Inflammatory macrophage treated with lipopolysaccharide for 4 hours (primary cell): Measurements from ENCODE around the gene SAFB2.

Experiments
- DNase-seq: peaks from one replicate; pipeline ENCODE4 v3.0.0-alpha.2; 2020

SAFB2 gene

DNA sequence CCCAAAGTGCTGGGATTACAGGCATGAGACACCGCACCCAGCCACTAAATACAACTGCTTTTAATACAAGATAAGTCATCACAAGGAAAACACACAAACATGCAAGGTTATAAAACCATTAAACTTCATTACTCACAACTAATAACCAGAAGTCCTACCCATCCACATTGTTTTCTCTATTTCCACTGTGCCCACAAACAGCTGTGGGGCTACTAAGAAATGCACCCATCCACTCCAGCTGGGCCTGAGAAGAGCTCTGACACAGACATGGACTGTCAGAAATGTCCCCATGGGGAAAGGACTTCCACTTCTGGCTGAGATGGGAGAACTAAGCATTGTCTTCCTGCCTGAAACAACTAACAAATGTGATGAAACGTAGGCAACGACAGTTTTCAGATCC, 17.2 kb downstream of the SAFB2 start:
- no peak for DNase-seq

DNA sequence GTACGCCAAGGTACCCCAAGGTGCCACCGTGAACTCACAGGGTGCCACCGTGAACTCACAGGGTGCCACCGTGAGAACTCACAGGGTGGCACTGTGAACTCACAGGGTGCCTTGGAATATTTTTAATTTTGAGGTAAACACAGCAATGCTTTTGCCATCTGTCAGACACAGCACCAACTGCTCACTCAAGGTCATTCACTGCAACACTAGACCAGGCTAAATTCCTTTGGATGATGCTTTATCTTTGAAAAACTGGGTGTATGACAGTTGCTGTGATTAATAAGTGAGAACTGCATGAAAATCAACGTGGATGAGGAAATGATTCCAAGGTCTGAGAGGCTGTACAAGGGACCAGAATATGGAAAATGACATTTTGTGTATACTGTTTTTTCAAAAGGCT, 18.9 kb downstream of the SAFB2 start:
- DNase-seq = no peak

DNA sequence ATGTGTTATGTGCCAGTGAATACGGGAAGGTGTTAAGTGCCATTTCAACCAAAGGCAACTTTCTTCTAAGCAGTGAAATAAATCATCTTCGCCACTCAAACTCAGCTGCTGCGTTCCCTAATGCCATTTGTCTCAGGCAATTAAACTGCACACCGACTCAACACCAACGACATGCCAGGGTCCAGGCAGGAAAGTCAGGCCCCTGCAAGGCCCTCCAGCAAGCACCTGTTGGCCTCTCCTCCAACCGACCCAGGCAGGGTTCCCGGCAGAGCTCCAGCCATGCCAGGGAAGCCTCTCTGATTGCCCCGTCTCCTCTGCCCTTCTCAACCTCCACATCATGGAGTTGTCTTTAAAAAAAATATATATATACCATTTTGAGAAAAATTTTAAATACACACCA, 21.8 kb downstream of the SAFB2 start:
- no peak for DNase-seq

DNA sequence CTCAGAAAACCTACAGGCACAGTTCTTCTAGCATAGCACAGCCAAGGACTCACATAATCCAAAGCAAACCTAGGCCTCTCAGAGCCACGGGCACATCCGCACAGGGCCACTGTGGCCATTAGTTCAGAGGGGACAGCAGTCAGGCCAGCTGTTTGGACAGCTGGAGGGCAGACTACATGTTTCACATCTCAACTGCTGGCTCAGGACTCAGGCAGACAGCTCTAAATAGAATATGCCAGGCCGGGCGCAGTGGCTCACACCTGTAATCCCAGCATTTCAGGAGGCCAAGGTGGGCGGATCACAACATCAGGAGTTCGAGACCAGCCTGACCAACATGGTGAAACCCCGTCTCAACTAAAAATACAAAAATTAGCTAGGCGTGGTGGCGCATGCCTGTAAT, 26.8 kb downstream of the SAFB2 start:
- no peak for DNase-seq

DNA sequence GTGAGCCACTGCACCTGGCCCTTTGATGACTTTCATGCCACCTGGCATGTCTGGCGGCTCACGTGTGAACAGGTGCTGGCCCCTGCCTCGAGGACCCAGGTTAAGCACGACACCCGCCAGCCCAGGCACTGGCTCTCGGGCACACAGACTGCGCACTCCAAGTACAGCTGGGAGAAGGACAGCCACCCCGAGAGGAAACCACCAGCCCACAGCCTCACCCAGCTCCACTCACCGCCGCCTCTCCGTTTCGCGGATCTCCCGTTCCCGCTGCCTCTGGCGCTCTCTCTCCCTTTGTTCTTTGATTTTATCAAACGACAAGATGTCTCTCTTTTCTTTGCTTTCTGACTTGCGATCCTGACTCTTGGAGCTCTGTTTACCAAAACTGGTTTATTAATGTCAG, 27.4 kb downstream of the SAFB2 start:
- DNase-seq = no peak

DNA sequence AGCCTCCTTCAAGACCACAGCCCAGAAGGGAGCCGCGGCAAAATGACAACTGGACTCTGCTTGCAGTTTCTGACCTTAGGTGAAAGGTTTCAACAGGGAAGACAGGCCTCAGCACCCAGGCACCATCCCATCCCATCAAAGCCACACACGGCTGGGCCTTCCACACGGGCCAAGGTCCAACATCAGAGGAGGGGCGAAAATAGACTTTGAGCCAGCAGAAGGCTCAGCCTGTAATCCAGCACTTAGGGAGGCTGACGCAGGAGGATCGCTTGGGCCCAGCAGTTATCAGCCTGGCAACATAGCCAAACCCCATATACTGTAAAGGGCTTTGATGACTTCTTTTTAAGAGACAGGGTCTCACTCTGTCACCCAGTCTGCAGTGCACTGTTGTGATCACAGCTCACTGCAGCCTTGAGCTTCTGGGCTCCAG, 28.0 kb downstream of the SAFB2 start:
- no peak for DNase-seq

DNA sequence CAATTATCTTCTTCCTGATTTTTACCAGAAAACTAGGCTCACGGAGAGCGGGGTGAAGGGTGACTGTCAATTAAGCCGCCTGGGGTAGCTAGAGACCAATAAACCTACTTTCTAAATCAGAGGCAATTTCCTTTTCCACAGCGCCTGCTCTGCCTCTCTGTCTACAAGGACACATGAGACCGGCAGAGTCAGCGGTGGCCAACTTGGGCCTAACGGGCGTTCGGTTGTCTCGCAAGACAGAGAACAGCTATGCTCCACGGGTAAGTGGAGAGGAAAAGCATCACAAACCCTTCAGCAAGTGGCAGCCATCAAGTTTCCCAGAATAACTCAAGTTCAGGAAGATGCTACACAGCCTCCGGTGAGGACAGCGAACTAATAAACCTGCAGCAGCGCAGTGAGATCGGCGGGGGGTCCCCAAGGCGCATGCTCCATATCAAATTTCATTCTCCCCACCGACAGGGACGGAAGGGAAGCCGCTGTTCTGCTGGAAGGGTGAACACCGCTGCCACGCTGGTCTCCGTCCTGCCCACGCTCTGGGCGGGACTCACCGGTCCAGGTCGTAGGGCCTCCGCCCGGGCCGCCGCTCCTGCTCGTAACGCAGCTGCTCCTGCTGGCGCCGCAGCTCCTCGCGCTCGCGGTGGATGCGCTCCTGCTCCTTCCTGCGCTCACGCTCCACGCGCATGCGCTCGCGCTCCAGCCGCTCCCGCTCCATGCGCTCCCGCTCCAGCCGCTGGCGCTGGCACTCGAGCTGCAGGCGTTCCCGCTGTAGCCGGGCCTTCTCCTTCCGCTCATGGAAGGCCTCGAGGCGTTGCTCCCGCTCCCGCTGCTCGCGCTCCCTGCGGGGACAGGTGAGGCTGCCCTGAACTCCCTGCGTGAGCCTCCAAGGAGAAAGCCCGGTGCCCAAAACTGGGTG, 29.0 kb downstream of the SAFB2 start:
- no peak for DNase-seq

DNA sequence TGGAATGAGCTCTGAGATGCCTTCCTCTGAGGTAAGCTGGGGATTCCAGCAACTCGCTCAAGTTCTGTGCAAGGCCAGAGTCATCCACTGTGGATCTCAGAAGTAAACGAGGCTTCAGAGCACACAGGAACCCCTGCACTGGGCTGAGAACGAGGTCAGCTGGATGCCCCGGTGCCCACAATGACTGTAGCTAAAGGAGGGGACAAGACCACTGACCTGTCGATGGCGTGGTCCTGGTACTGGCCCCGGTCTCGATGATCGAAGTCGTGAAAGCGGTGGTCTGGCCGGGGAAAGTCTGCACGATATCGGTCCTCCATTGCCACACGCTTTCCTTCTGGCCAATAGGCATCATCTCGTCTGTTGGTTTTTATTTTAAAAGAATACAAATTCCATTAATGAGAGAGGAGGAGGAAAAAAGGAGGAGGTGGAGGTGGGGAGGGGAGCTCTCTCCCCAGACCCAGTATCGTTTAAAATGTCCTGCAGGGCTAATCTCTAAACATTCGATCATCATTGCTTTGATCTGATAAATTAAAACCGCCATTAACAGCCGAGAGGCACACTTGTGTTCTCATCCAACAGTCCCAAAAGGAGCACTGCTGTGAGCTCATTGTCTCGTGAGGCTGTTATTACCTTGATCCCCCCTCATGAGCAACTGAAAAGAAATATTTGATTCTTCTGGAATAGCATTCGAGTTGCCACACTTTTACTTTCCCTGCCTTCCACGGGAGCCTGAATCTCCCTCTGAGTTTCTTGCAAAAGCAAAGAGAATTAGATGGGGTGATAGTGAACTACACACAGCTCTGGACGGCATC, 29.8 kb downstream of the SAFB2 start:
- no peak for DNase-seq

DNA sequence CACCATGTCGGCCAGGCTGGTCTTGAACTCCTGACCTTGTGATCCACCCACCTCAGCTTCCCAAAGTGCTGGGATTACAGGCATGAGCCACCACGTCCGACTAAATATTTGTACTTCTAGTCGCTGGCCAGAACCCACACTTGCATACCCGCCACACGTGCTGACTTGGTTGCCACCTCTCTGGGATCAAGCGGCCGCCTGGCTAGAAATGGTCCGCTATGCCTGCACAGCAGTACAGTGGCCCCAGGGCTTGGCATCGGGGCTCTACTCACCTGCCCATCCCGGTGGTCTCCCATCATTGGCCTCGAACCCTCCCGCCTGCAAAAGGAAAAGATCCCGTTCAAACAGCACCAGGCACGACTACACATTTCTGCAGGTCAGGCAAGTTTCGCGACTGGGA, 31.1 kb downstream of the SAFB2 start:
- DNase-seq = no peak

DNA sequence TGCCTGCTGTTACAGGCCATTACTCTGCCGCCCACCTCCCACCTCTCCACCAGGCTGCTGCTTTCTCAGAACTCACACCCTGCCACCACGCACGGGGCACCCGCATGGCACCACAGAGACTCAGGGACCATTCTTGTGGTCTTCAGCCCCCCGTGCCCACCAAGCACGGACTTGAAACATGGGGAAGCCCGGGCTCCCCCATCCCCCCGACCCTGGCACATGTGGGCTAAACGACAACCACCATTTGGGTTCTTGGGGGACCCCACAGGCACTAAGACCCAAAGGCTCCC, 31.8 kb downstream of the SAFB2 start:
- no peak for DNase-seq

DNA sequence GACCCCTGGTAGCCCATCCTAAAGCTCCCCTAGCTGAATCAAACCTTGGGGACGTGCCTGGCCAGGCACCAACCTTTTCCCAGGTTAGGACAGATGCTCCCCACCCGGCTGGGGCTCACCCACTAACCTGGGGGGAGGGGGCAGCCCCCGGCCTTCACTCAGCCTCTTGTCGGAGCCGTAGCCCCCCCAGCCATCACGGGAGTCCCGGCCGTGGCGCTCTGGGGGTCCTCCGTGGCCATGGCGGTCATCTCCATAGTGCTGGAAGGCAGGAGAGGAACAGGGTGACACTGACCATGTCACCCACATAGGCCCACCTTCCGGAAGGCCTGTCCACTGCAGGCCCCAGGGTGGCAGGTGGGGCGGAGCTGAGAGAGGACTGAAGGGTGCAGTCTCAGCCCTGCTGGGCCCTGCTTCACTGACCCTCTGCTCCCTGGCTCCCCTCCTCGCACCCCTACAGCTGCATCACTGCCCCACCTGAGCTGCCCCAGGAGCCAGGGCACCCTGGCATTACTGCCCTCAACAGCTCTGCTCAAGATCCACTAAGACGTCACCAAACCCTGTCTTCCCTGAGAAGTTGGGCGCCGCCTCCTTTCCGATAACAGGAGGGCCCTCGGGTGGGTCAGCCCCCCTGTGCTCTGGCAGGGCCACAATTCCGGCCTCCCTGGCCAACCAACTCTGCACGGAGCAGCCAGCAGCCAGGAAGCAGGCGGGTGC, 32.3 kb downstream of the SAFB2 start:
- DNase-seq = no peak

DNA sequence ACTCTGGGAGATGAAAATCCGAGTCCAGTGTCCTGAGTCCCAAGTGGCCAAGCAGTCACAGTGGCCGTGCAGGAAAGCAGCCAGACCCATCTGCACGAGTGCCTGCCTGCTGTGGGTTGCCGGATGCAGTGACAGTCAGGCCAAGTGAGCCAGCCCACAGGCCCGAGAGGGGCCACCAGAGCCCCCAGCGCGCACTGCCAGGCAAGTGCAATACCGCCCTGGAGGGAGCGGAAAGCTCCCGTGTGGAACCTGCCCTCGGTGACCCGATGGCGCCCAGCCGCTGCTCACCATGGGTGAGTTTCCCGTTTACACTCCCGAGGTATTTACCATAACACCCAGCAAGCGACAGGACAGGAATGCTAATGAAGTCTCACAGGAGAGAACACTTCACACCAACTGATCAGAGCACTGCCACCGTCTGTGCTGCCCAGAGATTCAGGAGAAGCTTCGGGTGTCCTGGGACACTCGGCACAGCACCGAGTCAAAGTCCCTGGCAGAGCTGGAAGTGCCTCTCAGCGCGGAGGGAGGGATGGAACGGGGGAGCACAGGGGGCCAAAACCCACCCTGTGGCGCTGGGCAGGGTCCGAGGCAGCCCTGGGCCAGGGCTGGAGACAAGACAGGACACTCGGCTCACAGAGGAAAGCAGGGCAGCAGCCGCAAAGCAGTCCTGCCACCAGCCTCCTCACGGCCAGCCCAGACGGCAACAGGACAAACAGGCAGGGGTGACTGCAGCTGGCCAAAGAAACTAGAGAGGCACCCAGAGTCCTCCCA, 33.5 kb downstream of the SAFB2 start:
- DNase-seq = no peak

DNA sequence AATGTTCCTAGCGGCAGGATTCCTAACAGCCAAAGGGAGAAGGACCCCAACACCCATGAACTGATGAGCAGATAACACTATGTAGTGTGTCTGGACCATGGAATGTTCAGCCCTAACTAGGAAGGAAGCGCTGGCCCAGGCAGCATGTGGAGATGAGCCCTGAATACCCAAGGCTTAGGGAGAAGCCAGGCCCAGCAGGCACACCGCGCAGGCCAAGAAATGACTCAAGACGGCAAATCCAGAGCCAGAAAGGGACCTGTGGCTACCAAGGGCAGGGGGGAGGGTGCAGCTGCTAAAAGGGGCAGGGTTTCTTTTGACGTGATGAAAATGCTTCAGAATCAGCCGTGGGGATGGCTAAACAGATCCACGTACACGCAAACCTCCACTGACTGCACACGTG, 34.1 kb downstream of the SAFB2 start:
- DNase-seq = no peak

DNA sequence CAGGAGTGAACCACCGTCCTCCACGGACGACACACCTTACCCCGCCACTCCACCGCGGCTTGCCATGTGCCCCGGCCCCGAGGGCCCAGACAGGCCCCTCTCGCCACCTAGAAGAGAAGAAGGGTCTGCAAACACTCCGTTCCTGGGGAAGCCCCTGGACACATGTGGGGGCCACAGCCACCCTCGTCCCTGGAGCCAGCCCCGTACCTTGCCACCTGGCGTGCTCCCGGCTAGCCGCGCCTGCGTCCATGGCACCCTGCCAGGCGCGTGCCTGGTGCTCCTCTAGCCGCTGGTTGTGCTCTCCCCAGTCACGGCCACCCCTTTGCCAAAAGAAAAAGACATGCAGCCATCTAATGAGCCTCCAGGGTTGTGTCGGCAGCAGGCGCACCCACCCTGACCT, 34.9 kb downstream of the SAFB2 start:
- no peak for DNase-seq

DNA sequence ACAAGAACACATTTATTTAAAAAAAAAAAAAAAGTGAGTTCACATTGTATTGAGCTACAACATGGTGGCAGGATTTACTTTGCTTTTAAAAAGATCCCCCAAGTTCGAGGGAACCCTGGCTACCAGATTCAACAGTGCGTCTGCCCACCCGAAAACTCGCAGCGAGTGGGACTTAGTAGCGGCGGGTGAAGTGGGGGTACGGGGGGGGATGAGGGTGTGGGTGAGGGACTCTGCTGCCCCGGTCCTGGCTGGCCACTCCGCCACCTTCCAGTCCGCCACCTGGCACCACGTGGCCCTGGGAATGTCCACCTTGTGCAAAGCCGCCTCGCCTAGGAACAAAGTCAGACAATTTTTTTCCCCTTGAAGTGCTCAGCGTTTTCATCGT, 35.5 kb downstream of the SAFB2 start:
- no peak for DNase-seq

DNA sequence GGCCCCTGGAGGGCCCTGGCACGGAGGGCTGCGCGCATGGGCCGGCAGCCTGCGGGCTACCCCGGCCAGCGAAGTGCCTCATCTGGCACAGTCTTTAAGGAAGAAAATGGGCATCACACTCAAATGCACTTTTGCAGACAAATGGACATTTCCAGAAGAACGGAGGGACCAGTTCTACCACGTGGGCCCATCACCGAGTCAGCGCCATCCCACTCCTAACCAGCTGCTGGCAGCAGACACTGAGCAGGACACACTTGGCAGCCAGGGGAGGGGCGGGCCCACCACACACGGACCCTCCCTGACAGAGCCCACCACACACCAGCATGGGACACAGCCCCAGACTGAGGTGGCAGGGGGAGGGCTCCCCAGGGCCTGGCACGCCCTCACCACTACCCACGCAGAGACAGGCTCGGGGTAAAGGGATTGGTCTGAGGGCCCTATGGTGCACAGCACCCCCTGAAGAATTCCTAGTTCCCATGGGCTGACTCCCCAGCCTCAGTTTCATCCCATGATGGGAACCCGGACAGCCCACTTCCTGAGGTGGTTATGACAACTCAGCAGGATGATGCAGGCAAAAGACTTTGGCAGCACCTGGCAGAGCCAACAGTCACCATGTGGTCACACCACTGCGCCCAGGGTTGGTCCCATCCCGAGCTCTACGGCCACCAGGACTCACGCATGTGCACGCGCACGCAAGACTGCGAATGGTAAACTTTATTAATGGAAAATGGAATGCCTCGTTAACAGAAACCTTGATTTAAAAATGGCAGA, 36.1 kb downstream of the SAFB2 start:
- no peak for DNase-seq

DNA sequence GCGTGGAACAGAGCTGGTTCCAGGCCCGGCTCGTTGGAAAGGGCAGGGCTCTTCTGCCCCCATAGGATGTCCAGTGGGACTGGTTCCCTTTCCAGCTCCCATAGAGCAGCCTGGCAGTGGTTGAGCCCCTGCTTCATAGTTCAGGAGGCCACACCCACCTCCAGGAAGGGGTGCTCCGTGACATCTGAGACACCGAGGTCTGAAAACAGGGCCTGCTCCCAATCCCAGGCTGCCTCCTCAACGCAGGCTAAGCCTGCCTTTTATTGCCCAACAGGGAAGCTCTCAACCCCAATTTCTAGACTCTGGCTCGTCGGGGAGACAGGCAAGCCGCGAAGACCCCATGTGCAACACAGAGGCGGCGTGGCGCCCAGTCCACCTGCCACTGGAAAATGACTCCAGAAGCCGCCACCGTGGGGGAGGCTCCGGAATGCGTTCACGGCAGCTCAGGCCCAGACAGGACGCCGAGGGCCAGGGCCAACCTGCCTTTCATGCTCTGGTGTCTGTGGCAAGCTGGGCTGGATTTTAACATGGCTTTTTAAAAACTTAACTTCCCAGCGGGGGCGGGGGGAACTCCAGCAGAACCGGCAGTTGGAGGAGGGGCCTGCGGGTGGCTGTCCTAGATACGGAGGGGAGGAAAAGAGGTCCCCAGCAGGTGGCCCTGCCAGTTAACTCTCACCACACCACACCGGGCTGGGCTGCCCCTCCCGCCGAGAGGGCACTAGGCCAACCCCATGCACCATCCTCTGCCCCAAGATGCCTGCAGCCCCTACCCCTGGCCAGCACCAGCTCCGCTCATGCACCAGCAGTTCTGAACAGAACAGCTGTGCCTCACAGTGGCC, 36.9 kb downstream of the SAFB2 start:
- peak; percentile 11 for DNase-seq

DNA sequence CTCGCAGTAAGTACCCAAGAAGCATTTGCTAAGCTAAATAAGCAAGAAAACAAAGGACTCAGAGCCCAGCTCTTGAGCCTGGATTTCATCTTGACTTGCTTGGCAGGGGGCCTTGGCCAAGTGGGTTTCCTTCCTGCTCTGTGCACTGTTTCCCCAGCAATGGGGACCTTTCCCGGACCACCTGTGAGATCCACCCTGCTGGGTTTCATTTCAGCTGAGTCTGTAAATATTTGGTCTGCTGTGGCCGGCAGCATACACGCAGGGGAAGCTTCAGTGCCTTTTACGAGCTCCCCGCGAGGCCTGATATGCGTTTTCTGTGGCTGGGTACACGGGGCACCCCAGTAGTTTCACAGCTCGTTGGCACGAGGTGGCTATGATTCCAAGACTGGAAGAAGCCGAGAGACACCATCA, 42.4 kb downstream of the SAFB2 start:
- DNase-seq = no peak

DNA sequence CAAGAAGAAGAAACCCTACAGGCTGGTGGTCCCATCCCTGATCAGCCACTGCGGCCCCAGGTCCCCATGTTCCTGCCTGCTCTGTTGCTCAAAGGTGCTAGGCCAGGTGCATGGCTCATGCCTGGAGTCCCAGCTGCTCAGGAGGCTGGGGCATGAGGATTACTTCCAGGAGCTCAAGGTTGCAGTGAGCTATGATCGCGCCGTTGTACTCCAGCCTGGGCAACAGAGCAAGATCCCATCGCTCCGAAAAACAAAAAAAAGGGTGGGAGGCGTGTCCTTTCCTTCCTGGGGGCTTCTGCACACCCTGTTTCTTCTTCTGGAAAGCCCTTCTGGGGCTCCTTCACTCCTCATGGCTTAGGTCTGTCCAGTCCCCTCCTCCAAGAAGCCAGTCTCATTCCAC, 42.9 kb downstream of the SAFB2 start:
- DNase-seq = no peak

DNA sequence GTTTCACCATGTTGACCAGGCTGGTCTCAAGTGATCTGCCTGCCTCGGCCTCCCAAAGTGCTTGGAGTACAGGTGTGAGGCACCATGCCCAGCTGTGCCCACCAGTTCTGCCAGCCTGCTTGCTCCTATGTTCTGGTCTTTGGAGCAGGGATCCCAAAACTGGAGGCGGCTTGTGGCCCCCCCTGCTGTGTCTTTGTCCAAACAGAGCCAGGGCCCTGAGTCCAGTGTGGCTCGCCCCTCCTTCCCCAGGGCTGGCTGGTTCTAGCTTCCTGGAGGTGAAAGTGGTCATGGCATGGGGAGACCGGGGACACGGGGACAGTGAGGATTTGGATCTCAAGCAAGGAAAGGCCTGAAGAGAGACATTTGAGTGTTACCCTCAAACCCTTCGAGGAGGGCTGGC, 43.3 kb downstream of the SAFB2 start:
- no peak for DNase-seq
